Spinal cord (tissue), 10 donors: ENCODE measurements around the gene PLXND1. TPM values are rescaled to one million over a fixed set of nuclear protein-coding genes. Genes with fewer than 3 reads are reported as not detected.
A peak's percentile ranks its signal among the peaks of the same experiment; 100 is the strongest.

ENCODE experiments used
- DNase-seq, 6 donors: peaks; one replicate each; pipeline versions ENCODE4 v3.0.0 to v3.0.0-alpha.2; 2013 to 2015; ENCODE audit warnings: low spot score in 6 of 6, low read depth in 4 of 6
- H3K27ac ChIP-seq: one replicate; pipeline ENCODE4 v1.5.1; 2013; ENCODE audit warnings: low read depth, low read length, control low read depth
- H3K27me3 ChIP-seq: one replicate; pipeline ENCODE4 v1.6.1; 2013; ENCODE audit warnings: low read length; ENCODE audit not compliant: control insufficient read depth, insufficient read depth
- H3K36me3 ChIP-seq: one replicate; pipeline ENCODE4 v1.6.1; 2013; ENCODE audit warnings: low read length; ENCODE audit not compliant: control insufficient read depth, insufficient read depth
- H3K4me1 ChIP-seq: one replicate; pipeline ENCODE4 v1.6.1; 2013; ENCODE audit warnings: low read length; ENCODE audit not compliant: control insufficient read depth, insufficient read depth
- H3K4me3 ChIP-seq: one replicate; pipeline ENCODE4 v1.5.1; 2013; ENCODE audit warnings: low read depth, low read length, control low read depth
- H3K9me3 ChIP-seq: one replicate; pipeline ENCODE4 v1.6.1; 2013; ENCODE audit warnings: low read length; ENCODE audit not compliant: control insufficient read depth, insufficient read depth
- WGBS: methylation state at CpG from one replicate; pipeline ENCODE4 v1.1.5; 2013; ENCODE audit warnings: missing lambda C conversion rate; ENCODE audit not compliant: insufficient coverage; 5-methylcytosine and 5-hydroxymethylcytosine counted together
- polyA plus RNA-seq, 2 donors: library from polyadenylated mRNA; unstranded; fragments of 120-200 nt; gene quantifications; one replicate each; pipeline ENCODE4 v1.2.1, GENCODE V29; 2013; ENCODE audit not compliant: insufficient read length in 2 of 2
- total RNA-seq, 2 donors: library from RNA; depleted of rRNA in 1 of 2; stranded (reverse); fragments of 120-200 nt in 1 of 2; fragments of >200 nt in 1 of 2; gene quantifications; one replicate each; pipeline versions ENCODE4 v1.2.3 to v1.2.4, GENCODE V29; 2013 to 2014
- donor health status: healthy.

Gene PLXND1
- total and polyA plus RNA-seq, 4 donors = 59.0 to 110 (median 65.9) TPM

DNA sequence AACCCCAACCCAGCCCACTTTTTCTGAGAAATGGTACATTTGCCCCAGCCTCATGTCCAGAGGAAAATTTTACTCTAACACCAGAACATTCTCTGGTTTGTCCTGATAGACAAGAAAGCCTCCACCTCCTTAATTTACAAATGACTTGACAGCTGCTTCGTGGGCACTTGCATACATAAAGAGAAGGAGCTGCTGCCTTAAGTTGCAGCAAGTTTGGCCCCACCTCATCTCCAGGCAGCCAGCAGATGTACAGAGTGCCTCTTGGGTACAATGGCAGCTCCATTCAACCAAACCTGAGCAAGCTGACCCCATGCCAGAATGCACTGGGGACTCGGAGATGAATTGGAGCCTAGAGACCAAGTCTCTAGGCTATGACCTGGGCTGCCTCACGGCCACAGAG lies 69.7 kb downstream of the PLXND1 start:
- no peak for DNase-seq
- H3K9me3 ChIP-seq = no peaks in the 10 kb centered on the region
- 32% methylated on average over 2 of the region's 3 CpGs for WGBS

DNA sequence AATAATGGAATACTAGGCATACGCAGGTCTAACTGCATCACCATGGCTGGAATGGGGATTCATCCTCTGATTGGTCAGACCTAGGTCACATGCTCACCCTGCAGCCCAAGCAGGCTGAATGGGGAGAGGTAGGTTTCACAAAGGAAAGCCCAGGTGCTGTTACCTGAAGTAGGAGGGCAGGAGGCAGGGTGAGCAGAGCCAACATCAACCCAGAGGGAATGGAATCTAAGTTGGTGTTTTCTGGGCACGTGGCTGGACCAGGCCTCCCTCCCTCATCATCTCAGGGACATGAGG lies 70.2 kb downstream of the PLXND1 start:
- 87% methylated on average over 2 of the region's 2 CpGs for WGBS
- Histone ChIP-seq H3K4me1 (peaks cover 7% of the 10 kb centered on the region), H3K27me3 (no peaks in the 10 kb centered on the region), H3K9me3 (no peaks in the 10 kb centered on the region), H3K36me3 (no peaks in the 10 kb centered on the region), H3K27ac (no peak overlapping the region), H3K4me3 (no peak overlapping the region)
- DNase-seq = no peak

More for the DNA sequence above, 69.7 kb downstream of the PLXND1 start:
- H3K36me3 ChIP-seq = no peaks in the 10 kb centered on the region
- peaks cover 7% of the 10 kb centered on the region for H3K4me1 ChIP-seq
- no peak overlapping the region for H3K4me3 ChIP-seq
- no peak overlapping the region for H3K27ac ChIP-seq
- H3K27me3 ChIP-seq = no peaks in the 10 kb centered on the region

GRCh38 chr3:129535075-129535474 lies 71.4 kb downstream of the PLXND1 start:
- H3K9me3 ChIP-seq = no peaks in the 10 kb centered on the region
- H3K36me3 ChIP-seq = no peaks in the 10 kb centered on the region
- H3K4me3 ChIP-seq = no peak overlapping the region
- H3K27me3 ChIP-seq = no peaks in the 10 kb centered on the region
- peaks cover 13% of the 10 kb centered on the region for H3K4me1 ChIP-seq
- H3K27ac ChIP-seq = no peak overlapping the region
- no peak for DNase-seq
- WGBS = no CpG with 5 or more reads among the region's 1 CpG

GRCh38 chr3:129534428-129535027 lies 71.9 kb downstream of the PLXND1 start:
- H3K4me3 ChIP-seq = no peak overlapping the region
- no peaks in the 10 kb centered on the region for H3K9me3 ChIP-seq
- WGBS = 63% methylated on average over 4 of the region's 4 CpGs
- no peaks in the 10 kb centered on the region for H3K27me3 ChIP-seq
- no peak overlapping the region for H3K27ac ChIP-seq
- DNase-seq = no peak
- H3K4me1 ChIP-seq = peaks cover 19% of the 10 kb centered on the region
- H3K36me3 ChIP-seq = no peaks in the 10 kb centered on the region

DNA sequence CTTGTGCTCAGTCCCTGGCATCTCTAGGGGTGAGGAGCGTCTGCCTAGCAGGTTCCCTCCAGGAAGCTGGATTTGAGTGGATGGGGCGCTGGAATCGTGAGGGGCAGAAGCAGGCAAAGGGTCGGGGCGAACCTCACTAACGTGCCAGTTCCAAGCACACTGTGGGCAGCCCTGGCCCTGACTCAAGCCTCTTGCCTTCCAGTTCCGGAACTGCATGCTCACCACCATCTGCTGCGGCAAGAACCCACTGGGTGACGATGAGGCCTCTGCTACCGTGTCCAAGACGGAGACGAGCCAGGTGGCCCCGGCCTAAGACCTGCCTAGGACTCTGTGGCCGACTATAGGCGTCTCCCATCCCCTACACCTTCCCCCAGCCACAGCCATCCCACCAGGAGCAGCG lies 73.1 kb downstream of the PLXND1 start:
- Histone ChIP-seq H3K4me1 (peaks cover 22% of the 10 kb centered on the region), H3K27ac (no peak overlapping the region), H3K27me3 (no peaks in the 10 kb centered on the region), H3K36me3 (no peaks in the 10 kb centered on the region), H3K4me3 (no peak overlapping the region), H3K9me3 (no peaks in the 10 kb centered on the region)
- WGBS = 91% methylated on average over 15 of the region's 16 CpGs
- no peak for DNase-seq

- Histone ChIP-seq H3K4me1 (peaks cover 30% of the 10 kb centered on the region), H3K27me3 (no peaks in the 10 kb centered on the region), H3K36me3 (no peaks in the 10 kb centered on the region), H3K27ac (no peak overlapping the region), H3K9me3 (no peaks in the 10 kb centered on the region), H3K4me3 (no peak overlapping the region)
- no peak for DNase-seq
- 98% methylated on average over 20 of the region's 20 CpGs for WGBS
Measured at GRCh38 chr3:129532261-129532660, 74.2 kb downstream of the PLXND1 start.

DNA sequence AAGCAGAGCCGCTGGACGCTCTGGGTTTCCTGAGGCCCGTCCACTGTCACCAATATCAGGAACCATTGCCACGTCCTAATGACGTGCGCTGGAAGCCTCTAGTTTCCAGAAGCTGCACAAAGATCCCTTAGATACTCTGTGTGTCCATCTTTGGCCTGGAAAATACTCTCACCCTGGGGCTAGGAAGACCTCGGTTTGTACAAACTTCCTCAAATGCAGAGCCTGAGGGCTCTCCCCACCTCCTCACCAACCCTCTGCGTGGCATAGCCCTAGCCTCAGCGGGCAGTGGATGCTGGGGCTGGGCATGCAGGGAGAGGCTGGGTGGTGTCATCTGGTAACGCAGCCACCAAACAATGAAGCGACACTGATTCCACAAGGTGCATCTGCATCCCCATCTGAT lies 74.8 kb downstream of the PLXND1 start:
- no peak overlapping the region for H3K4me3 ChIP-seq
- 94% methylated on average over 8 of the region's 11 CpGs for WGBS

GRCh38 chr3:129530821-129531220 lies 75.7 kb downstream of the PLXND1 start:
- H3K27ac ChIP-seq = no peak overlapping the region
- WGBS = 95% methylated on average over 13 of the region's 13 CpGs
- no peak for DNase-seq

More for the DNA sequence above, 74.8 kb downstream of the PLXND1 start:
- no peaks in the 10 kb centered on the region for H3K27me3 ChIP-seq
- no peak for DNase-seq
- H3K27ac ChIP-seq = no peak overlapping the region
- H3K36me3 ChIP-seq = no peaks in the 10 kb centered on the region
- H3K9me3 ChIP-seq = no peaks in the 10 kb centered on the region
- peaks cover 26% of the 10 kb centered on the region for H3K4me1 ChIP-seq

DNA sequence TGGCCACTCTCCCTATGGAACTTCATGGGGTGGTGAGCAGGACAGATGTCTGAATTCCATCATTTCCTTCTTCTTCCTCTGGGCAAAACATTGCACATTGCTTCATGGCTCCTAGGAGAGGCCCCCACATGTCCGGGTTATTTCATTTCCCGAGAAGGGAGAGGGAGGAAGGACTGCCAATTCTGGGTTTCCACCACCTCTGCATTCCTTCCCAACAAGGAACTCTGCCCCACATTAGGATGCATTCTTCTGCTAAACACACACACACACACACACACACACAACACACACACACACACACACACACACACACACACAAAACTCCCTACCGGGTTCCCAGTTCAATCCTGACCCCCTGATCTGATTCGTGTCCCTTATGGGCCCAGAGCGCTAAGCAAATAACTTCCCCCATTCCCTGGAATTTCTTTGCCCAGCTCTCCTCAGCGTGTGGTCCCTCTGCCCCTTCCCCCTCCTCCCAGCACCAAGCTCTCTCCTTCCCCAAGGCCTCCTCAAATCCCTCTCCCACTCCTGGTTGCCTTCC lies 76.2 kb downstream of the PLXND1 start:
- 30% methylated on average over 4 of the region's 6 CpGs for WGBS
- no peaks in the 10 kb centered on the region for H3K9me3 ChIP-seq
- H3K4me3 ChIP-seq = no peak overlapping the region
- DNase-seq = peak in 2 of 6 donors; percentile 11 to 50
- H3K27me3 ChIP-seq = no peaks in the 10 kb centered on the region
- no peak overlapping the region for H3K27ac ChIP-seq
- no peaks in the 10 kb centered on the region for H3K36me3 ChIP-seq
- peaks cover 23% of the 10 kb centered on the region for H3K4me1 ChIP-seq

More at GRCh38 chr3:129530821-129531220, 75.7 kb downstream of the PLXND1 start:
- H3K9me3 ChIP-seq = no peaks in the 10 kb centered on the region
- peaks cover 23% of the 10 kb centered on the region for H3K4me1 ChIP-seq
- H3K4me3 ChIP-seq = no peak overlapping the region
- H3K27me3 ChIP-seq = no peaks in the 10 kb centered on the region
- no peaks in the 10 kb centered on the region for H3K36me3 ChIP-seq

GRCh38 chr3:129529436-129530210 lies 76.9 kb downstream of the PLXND1 start:
- WGBS = 78% methylated on average over 5 of the region's 12 CpGs
- no peaks in the 10 kb centered on the region for H3K36me3 ChIP-seq
- H3K27ac ChIP-seq = no peak overlapping the region
- H3K4me3 ChIP-seq = no peak overlapping the region
- no peak for DNase-seq
- H3K9me3 ChIP-seq = no peaks in the 10 kb centered on the region
- H3K27me3 ChIP-seq = no peaks in the 10 kb centered on the region
- peaks cover 23% of the 10 kb centered on the region for H3K4me1 ChIP-seq
